PC-9 (cell line): ENCODE measurements around the gene SLC2A9.
A peak's percentile ranks its signal among the peaks of the same experiment; 100 is the strongest.

ENCODE experiments used
- EZH2 ChIP-seq: fragments of 200-600 bp; sonication (generic); IDR thresholded peaks from 2 replicates; pipeline ENCODE4 v1.8.0; 2017; ENCODE audit warnings: antibody characterized with exemption, low read depth
- TF ChIP-seq, protein P1 (sequence below): fragments of 200-600 bp; sonication (generic); conservative IDR thresholded peaks from 2 replicates; pipeline ENCODE4 v1.6.1; 2017; ENCODE audit warnings: mixed run types, antibody characterized with exemption, mild to moderate bottlenecking, moderate library complexity

DNA sequence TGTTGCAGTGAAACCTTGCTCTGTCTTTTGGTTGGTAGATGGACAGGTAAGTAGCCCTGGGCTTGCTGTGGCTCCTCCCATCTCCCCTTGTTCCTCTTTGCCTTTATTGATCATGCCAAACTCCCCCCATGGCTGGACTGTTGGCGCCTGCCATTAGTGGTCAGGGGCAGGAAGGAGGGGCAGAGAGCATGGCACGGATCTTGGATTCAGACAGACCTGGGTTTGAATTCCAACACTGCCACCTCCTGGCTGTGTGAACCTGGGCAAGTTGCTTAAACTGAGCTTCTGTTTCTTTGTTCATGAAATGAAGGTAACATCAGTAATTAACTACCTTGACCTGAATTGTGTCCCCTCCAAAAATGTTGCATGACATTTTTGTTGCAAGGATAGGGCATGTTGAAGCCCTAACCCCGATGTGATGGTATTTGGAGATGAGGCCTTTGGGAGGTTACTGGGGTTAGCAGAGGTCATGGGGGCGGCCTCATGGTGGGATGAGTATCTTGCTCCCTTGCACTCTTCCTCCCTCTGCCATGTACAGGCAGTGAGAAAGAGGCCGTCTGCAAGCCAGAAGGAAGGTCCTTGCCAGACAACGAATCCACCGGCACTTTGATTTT lies 6.0 kb downstream of the SLC2A9 start:
- TF ChIP-seq, protein P1, sequence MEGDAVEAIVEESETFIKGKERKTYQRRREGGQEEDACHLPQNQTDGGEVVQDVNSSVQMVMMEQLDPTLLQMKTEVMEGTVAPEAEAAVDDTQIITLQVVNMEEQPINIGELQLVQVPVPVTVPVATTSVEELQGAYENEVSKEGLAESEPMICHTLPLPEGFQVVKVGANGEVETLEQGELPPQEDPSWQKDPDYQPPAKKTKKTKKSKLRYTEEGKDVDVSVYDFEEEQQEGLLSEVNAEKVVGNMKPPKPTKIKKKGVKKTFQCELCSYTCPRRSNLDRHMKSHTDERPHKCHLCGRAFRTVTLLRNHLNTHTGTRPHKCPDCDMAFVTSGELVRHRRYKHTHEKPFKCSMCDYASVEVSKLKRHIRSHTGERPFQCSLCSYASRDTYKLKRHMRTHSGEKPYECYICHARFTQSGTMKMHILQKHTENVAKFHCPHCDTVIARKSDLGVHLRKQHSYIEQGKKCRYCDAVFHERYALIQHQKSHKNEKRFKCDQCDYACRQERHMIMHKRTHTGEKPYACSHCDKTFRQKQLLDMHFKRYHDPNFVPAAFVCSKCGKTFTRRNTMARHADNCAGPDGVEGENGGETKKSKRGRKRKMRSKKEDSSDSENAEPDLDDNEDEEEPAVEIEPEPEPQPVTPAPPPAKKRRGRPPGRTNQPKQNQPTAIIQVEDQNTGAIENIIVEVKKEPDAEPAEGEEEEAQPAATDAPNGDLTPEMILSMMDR = peak; percentile 75
- TF ChIP-seq EZH2 = no peak
